Fibroblast of pulmonary artery (primary cell): ENCODE data around the gene TAAR1.
A peak's percentile ranks its signal among the peaks of the same experiment; 100 is the strongest.
"Not testable (repeated sequence)": the region's sequence is repeated elsewhere in the genome, so short reads cannot be mapped to it uniquely, and the experiment has no call there.

ENCODE experiments used
- DNase-seq: peaks from one replicate; pipeline ENCODE4 v3.0.0-alpha.2; 2010; ENCODE audit warnings: low read depth
- H3K4me3 ChIP-seq: replicated peaks from 2 replicates; pipeline ENCODE4 v1.5.1; 2011; ENCODE audit warnings: low read depth, mild to moderate bottlenecking, control low read depth, low read length, moderate library complexity
- TF ChIP-seq, protein P1 (sequence below): IDR thresholded peaks from 2 replicates; pipeline ENCODE4 v1.5.1; 2011; ENCODE audit warnings: mild to moderate bottlenecking, control low read depth, low read length, inconsistent platforms; ENCODE audit errors: missing control alignments

The TAAR1 gene, protein sequence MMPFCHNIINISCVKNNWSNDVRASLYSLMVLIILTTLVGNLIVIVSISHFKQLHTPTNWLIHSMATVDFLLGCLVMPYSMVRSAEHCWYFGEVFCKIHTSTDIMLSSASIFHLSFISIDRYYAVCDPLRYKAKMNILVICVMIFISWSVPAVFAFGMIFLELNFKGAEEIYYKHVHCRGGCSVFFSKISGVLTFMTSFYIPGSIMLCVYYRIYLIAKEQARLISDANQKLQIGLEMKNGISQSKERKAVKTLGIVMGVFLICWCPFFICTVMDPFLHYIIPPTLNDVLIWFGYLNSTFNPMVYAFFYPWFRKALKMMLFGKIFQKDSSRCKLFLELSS

DNA sequence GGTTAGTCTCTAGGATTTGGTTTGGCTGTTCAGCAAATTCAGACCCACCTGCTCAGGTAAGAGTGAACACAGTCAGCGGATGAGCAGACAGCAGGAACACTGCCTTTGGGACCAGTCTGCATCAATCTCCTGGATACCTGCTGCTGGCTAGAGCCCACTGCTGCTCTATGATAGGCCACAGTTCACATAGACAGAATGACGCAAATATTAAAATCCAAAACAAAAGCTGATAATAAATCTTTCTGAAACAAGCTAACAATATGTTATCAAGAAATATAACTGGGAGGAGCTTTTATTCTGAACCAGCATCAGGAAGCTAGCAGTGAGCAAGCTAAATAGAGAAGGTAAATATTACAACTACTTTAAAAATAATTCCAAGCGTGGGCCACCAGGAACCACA, at the start of gene TAAR1:
TSS of gene TAAR1 (minus strand) at position 101 of the 400 bp plus-strand sequence. CDS start 13,179 bp downstream, outside the sequence.
- TF ChIP-seq, protein P1, sequence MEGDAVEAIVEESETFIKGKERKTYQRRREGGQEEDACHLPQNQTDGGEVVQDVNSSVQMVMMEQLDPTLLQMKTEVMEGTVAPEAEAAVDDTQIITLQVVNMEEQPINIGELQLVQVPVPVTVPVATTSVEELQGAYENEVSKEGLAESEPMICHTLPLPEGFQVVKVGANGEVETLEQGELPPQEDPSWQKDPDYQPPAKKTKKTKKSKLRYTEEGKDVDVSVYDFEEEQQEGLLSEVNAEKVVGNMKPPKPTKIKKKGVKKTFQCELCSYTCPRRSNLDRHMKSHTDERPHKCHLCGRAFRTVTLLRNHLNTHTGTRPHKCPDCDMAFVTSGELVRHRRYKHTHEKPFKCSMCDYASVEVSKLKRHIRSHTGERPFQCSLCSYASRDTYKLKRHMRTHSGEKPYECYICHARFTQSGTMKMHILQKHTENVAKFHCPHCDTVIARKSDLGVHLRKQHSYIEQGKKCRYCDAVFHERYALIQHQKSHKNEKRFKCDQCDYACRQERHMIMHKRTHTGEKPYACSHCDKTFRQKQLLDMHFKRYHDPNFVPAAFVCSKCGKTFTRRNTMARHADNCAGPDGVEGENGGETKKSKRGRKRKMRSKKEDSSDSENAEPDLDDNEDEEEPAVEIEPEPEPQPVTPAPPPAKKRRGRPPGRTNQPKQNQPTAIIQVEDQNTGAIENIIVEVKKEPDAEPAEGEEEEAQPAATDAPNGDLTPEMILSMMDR: no peak
- no peak within 1 kb of the TSS for H3K4me3 ChIP-seq

DNA sequence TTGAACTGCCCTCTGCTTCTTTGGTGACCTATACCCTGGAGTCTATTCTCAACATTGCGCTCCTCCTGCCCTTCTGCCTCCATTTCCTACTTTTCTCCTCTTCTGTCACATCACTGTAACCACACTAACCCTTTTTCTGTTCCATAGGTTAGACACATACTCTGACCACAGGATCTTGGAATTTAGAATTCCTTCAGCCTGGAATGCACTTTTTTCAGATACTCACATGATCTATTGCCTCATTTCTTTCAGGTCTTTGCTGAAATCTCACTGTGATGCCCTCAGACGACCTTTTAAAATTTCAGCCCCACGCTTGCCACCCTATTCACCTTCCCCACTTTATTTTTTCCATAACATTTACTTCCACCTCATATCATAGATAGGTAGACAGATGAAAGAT, 49.8 kb upstream of the TAAR1 start:
- no peak for DNase-seq
- TF ChIP-seq, protein P1: no peak
- no peak overlapping the region for H3K4me3 ChIP-seq

More for the DNA sequence above, at the start of gene TAAR1:
- no peak for DNase-seq

DNA sequence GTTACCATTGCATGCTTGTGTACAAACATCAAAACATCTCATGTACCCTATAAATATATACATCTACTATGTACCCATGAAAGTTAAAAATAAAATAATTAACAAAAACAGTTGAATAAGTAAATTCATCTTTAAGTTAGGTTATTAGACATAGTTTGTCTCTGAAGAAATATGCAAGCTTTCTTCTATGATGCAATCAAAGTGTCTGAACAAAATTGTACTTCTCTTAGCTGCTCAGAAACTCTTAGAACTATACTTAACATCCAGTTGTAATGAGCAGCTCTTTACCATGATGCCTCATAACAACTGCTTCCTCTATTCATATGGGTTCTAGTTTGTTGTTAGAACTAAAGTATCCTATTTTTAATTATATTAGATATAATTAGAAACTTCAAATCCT, 49.0 kb upstream of the TAAR1 start:
- no peak overlapping the region for H3K4me3 ChIP-seq
- TF ChIP-seq, protein P1: no peak
- no peak for DNase-seq

DNA sequence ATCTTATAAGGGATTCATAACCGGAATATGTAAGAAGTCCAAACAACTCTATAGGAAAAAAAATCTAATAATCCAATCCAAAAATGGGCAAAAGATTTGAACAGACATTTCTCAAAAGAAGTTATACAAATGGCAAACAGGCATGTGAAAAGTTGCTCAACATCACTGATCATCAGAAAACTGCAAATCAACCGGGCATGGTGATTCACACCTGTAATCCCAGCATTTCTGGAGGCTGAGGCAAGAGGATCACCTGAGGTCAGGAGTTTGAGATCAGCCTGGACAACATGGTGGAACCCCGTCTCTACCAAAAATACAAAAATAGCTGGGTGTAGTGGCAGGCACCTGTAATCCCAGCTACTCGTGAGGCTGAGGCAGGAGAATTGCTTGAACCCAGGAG, 47.8 kb upstream of the TAAR1 start:
- H3K4me3 ChIP-seq, DNase-seq: not testable (repeated sequence)

DNA sequence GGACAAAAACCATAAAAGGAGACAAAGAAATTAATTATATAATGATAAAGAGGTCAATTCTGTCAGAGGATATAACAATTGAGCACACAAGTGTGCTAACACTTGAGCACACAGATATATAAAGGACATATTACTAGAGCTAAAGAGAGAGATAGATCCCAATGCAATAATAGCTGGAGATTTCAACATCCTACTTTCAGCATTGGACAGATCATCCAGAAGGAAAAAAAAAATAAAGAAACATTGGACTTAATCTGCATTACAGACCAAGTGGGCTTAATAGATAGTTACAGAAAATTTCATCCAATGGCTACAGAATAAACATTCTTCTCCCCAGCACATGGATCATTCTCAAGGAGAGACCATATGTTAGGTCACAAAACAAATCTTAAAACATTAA, 45.0 kb upstream of the TAAR1 start:
- no peak overlapping the region for H3K4me3 ChIP-seq
- DNase-seq: peak; percentile 41
- TF ChIP-seq, protein P1: no peak

DNA sequence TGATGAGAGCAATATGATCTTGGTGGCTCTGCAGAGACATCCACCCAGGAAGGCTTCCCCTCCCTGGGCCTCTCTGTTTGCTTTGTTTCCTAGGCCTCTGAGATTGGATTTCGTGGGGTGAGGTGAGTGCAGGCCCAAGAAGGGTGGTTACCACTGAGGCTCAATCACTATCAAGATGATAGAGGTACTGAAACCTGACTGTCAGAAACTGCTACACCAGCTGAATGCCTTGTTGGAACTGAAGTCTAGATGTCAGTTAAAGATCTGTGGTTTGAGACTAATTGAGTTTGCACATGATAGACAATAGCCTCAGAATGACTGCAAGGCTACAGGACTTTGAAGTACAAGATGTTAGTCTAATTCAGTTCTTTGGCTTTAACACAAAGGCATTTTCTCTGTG, 39.6 kb upstream of the TAAR1 start:
- TF ChIP-seq, protein P1: no peak
- no peak overlapping the region for H3K4me3 ChIP-seq
- no peak for DNase-seq

DNA sequence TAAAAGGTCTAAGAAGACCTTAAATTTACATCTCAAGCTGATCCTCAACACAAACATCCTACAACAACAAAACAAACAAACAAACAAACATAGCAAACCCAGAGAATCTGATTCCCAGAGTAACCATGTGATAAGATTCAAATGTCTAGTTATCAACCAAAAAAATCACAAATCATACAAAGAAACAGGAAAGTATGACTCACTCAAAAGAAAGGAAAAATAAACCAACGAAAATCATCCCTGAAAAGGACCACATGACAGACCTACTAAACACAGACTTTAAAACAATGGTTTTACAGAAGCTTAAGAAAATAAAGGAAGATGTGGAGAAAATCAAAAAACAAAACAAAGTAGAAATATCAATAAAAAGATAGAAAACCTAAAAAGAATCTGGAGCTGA, 36.8 kb upstream of the TAAR1 start:
- TF ChIP-seq, protein P1: no peak
- no peak overlapping the region for H3K4me3 ChIP-seq
- DNase-seq: no peak
